ENCODE data around the gene COL18A1. TPM values are rescaled to one million over a fixed set of nuclear protein-coding genes. Genes with fewer than 3 reads are reported as not detected.

The COL18A1 gene
- total and polyA plus RNA-seq, 2 of the 8 experiments (the other 6 are each of a cell fraction or from before 2014, with no cell fraction given): 145 to 201 TPM

DNA sequence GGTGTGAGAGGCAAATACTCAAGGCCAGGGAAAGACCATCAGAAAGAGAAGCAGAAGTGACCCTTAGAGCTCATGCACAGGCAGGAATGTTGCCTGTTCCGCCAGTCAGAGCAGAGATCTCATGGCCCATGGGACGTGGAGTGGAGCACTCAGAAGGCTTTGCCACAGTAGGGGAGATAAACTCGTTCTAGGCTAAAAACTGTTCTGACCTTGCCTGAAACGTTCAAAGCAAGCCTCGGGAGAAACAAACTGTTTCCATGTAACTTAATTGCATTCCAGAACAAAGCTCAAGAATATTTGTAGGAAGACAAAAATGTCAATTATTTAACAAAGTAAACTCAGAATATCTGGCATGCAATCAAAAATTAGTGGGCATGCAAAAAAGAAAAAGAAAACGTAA lies 158.0 kb downstream of the COL18A1 start (continued):
- TF ChIP-seq CHD7 (IDR thresholded peaks at IDR 0.05; ENCODE audit: insufficient replicate concordance, low read length): no peak
- no peak for TF ChIP-seq USF2 (IDR thresholded peaks at IDR 0.05; ENCODE audit: low read length)
- TF ChIP-seq TEAD4 (IDR thresholded peaks at IDR 0.05; ENCODE audit: low read depth, low read length): no peak
- TF ChIP-seq CEBPB (IDR thresholded peaks at IDR 0.05; ENCODE audit: low read depth, low read length): no peak
- no peak for TF ChIP-seq SIN3A (conservative IDR thresholded peaks at IDR 0.05 in 1 of 2, IDR thresholded peaks at IDR 0.05 in 1 of 2; ENCODE audit: low read depth in 1 of 2, low read length in 2 of 2)

Measured in H1 (cell line).